Measurements from ENCODE around the gene HCLS1. TPM values are rescaled to one million over a fixed set of nuclear protein-coding genes. Genes with fewer than 3 reads are reported as not detected.

The HCLS1 gene
- total and polyA plus RNA-seq, 9 of the 15 experiments (the other 6 are each of a cell fraction or from before 2014, with no cell fraction given), result 4.8 to 34.1 (median 22.0) TPM

GRCh38 chr3:121667333-121667732 is 6.6 kb upstream of the HCLS1 start (continued):
- TF ChIP-seq ZNF384 (IDR thresholded peaks at IDR 0.05; ENCODE audit: low read depth, low read length), result no peak
- no peak for TF ChIP-seq SMAD4 (CRISPR knock-in tag; conservative IDR thresholded peaks at IDR 0.05)

GRCh38 chr3:121665488-121665887 is 4.8 kb upstream of the HCLS1 start:
- WGBS (ENCODE audit: insufficient coverage, low coverage, missing lambda C conversion rate), result 58% methylated on average over 2 of the region's 2 CpGs
- no peak overlapping the region for H3K4me2 ChIP-seq (ENCODE audit: insufficient read depth, low read length)
- H3K9me3 ChIP-seq (replicated peaks; ENCODE audit: control insufficient read depth, insufficient read depth, low read depth, low read length), result no peaks in the 10 kb centered on the region
- FAIRE-seq (no peak), ATAC-seq (no peak), DNase-seq (ENCODE audit: extremely low read depth in 1 of 4, low spot score in 3 of 4) (no peak)
- no peaks in the 10 kb centered on the region; a peak in 2 of 5 replicates for H3K4me1 ChIP-seq (replicated peaks in 1 of 2; ENCODE audit: control insufficient read depth in 2 of 2, insufficient read depth in 2 of 2, low read length in 2 of 2)
- H3K4me3 ChIP-seq, result no peak overlapping the region
- no peaks in the 10 kb centered on the region for H4K20me1 ChIP-seq (replicated peaks; ENCODE audit: control insufficient read depth, insufficient read depth, low read length)
- no TSS peak for BruUV-seq (replicated peaks)
- no peaks in the 10 kb centered on the region for H3K27me3 ChIP-seq (ENCODE audit: control insufficient read depth in 2 of 2, insufficient read depth in 2 of 2, low read length in 2 of 2)
- H3K9me1 ChIP-seq (ENCODE audit: control insufficient read depth, insufficient read depth, low read length), result no peaks in the 10 kb centered on the region
- H3K79me2 ChIP-seq (ENCODE audit: control insufficient read depth, insufficient read depth, low read length), result no peaks in the 10 kb centered on the region
- H2AFZ ChIP-seq (ENCODE audit: low read depth, low read length), result no peak overlapping the region
- CTCF ChIA-PET (ENCODE audit: low intra/inter-chr PET ratio), result no interaction called here
- no peak overlapping the region for H3K9ac ChIP-seq (ENCODE audit: insufficient read depth in 1 of 2, low read depth in 2 of 2, low read length in 2 of 2)
- POLR2A ChIA-PET, result interaction anchor here (0.7 kb wide), 1 partner anchor 45 kb away, joined by 3 read pairs; no protein-coding TSS in a partner anchor
- in situ Hi-C loops (cut with MboI), result no loop called here
- H3K36me3 ChIP-seq (ENCODE audit: control insufficient read depth, insufficient read depth, low read length), result peaks cover 26% of the 10 kb centered on the region; the same call in 2 of the 3 replicates
- intact Hi-C loops (cut with micrococcal nuclease), result no loop called here
- no peak overlapping the region for H3K27ac ChIP-seq (ENCODE audit: extremely low read depth, low read depth, low read length)
- no peak for TF ChIP-seq ZNF699 (CRISPR knock-in tag; IDR thresholded peaks at IDR 0.05; ENCODE audit: insufficient replicate concordance)
- TF ChIP-seq LEF1 (IDR thresholded peaks at IDR 0.05), result no peak
- no peak for TF ChIP-seq ZNF232 (CRISPR knock-in tag; IDR thresholded peaks at IDR 0.05)
- TF ChIP-seq ETV5 (CRISPR knock-in tag; IDR thresholded peaks at IDR 0.05; ENCODE audit: low read depth), result no peak
- no peak for TF ChIP-seq ZMIZ1 (IDR thresholded peaks at IDR 0.05; ENCODE audit: low read depth in 2 of 2, low read length in 2 of 2)
- no peak for TF ChIP-seq ZFP30 (CRISPR knock-in tag; IDR thresholded peaks at IDR 0.05; ENCODE audit: borderline replicate concordance)
- no peak for TF ChIP-seq ZNF398 (CRISPR knock-in tag; IDR thresholded peaks at IDR 0.05)
- TF ChIP-seq HDAC2 (IDR thresholded peaks at IDR 0.05), result no peak
- TF ChIP-seq PRPF4 (IDR thresholded peaks at IDR 0.05; ENCODE audit: insufficient read depth, low read depth, low read length, poor library complexity, severe bottlenecking), result no peak
- TF ChIP-seq LARP7 (IDR thresholded peaks at IDR 0.05), result no peak
- no peak for TF ChIP-seq ELF1 (tag; IDR thresholded peaks at IDR 0.05)
- no peak for TF ChIP-seq ESRRB (CRISPR knock-in tag; IDR thresholded peaks at IDR 0.05; ENCODE audit: borderline replicate concordance)
- no peak for TF ChIP-seq USF1 (CRISPR knock-in tag; IDR thresholded peaks at IDR 0.05)
- no peak for TF ChIP-seq ZNF507 (tag; conservative IDR thresholded peaks at IDR 0.05)
- no peak for TF ChIP-seq MEF2D (tag; conservative IDR thresholded peaks at IDR 0.05; ENCODE audit: low read depth)
